LNCaP clone FGC (cell line): ENCODE measurements around the gene TMEM52.

ENCODE experiments used
- DNase-seq: peaks from one replicate; pipeline ENCODE4 v3.0.0-alpha.2; 2011; ENCODE audit warnings: low read depth
- H3K4me3 ChIP-seq: 2 replicates; pipeline ENCODE4 v1.5.1; 2011; ENCODE audit warnings: mild to moderate bottlenecking, low read depth, low read length, control low read depth
- TF ChIP-seq, protein P1 (sequence below): IDR thresholded peaks from 2 replicates; pipeline ENCODE4 v1.5.1; 2012; ENCODE audit warnings: mild to moderate bottlenecking; ENCODE audit not compliant: control insufficient read depth, insufficient read depth; ENCODE audit errors: extremely low read depth

Gene TMEM52

DNA sequence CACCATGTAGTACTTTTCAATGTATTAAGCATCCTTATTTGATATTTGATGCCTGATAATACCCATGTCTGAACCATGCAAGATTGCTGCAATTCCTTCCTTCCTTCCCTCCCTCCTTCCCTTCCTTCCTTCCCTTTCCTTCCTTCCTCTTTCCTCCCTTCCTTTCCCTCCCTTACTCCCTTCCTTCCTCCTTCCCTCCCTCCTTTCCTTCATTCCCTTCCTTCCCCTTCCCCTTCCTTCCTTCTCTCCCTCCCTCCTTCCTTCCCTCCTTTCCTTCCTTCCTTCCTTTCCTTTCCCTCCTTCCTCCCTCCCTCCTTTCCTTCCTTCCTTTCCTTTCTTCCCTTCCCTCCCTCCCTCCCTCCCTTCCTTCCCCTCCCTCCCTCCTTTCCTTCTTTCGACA is 29.7 kb upstream of the TMEM52 start:
- TF ChIP-seq, protein P1, sequence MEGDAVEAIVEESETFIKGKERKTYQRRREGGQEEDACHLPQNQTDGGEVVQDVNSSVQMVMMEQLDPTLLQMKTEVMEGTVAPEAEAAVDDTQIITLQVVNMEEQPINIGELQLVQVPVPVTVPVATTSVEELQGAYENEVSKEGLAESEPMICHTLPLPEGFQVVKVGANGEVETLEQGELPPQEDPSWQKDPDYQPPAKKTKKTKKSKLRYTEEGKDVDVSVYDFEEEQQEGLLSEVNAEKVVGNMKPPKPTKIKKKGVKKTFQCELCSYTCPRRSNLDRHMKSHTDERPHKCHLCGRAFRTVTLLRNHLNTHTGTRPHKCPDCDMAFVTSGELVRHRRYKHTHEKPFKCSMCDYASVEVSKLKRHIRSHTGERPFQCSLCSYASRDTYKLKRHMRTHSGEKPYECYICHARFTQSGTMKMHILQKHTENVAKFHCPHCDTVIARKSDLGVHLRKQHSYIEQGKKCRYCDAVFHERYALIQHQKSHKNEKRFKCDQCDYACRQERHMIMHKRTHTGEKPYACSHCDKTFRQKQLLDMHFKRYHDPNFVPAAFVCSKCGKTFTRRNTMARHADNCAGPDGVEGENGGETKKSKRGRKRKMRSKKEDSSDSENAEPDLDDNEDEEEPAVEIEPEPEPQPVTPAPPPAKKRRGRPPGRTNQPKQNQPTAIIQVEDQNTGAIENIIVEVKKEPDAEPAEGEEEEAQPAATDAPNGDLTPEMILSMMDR: no peak
- no peak overlapping the region for H3K4me3 ChIP-seq
- DNase-seq: no peak

DNA sequence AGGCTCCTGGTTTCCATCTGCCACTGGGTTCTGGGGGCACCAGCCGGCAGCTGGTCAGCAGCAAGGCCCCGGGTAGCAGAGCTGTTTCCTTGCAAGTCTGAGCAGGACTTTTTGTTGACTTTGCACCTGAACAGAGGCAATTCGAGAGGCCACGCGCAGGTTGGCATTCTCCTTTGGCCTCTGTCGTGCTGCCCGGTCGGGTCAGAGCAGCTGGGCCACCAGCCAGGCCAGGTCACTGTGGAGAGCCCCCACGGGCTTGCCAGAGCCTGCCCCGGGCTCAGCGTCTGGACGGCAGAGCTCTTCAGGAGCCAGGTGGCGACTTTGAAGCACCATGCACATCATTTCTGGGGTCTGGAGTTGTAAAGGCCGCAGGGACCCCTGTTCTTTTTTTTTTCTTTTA is 28.4 kb upstream of the TMEM52 start:
- H3K4me3 ChIP-seq: no peak overlapping the region
- no peak for DNase-seq
- TF ChIP-seq, protein P1: no peak

DNA sequence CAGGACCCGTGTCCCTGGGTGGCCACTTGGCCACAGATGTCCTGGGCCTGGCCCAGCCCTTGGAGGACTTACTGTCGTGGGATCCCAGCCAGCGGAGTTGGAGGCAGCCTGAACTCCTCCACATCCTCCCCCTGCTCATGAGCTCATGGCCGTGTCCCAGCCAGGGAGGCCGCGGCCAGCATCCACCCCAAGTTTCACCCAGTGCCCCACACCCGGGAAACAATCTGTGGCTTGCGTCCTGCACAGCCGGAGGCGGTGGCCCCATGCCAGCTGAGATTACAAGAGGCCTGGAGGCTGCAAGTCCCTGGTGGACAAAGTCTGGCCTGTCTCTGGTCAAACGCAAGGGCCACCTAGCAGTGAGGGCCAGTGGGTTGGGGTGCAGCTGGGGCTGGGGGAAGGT is 27.5 kb upstream of the TMEM52 start:
- DNase-seq: no peak
- H3K4me3 ChIP-seq: no peak overlapping the region
- TF ChIP-seq, protein P1: no peak

DNA sequence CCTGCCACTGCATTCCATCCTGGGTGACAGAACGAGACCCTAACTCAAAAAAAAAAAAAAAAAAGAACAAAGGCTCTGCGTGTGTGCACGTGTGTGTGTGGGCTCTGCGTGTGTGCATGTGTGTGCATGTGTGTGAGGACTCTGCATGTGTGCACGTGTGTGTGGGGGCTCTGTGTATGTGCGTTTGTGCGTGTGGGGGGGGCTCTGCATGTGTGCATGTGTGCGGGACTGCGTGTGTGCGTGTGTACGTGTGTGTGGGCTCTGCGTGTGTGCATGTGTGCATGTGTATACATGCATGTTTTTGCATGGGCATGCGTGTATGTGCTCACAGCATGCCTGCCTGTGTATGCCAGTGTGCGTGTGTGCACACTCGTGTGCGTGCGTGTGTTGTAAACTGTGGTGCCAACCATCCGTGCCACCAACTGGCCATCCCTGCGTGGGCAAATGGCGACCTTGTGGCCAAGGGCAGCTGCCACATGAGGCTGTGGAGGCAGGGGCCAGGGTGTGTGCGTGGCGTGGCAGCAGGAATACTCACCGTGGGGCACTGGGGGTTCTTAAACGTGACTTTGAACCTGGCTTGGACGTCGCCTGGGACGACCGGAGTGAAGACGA is 26.8 kb upstream of the TMEM52 start:
- TF ChIP-seq, protein P1: no peak
- no peak for DNase-seq

DNA sequence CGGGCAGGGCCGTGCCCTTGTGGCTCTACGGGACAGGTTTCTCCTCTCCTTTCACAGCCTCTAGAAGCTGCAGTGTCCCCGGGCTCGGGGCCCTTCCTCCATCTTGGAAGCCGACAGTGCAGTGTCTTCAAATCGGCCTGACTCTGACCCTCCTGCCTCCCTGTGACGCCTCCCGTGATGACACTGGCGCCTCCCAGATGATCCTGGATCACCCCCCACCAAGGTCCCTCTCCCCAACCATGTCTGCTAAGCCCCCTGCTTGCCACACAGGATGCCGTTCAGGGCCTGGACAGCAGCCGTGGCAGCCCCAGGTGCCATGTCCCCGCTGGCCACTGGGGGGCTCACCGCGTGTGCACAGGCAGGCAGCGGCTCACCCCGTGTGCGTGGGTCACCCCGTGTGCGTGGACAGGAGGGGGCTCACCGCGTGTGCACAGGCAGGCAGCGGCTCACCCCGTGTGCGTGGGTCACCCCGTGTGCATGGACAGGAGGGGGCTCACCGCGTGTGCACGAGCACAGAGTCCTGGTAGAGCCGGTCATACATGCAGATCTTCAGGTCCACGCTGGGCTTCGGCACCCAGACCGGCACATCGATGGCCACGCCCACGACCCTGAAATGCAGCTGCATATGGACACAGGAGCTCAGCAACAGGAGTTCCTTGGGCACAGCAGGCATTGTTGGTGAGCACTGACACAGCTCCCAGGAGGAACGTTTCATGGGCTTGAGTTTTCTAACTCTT is 24.9 kb upstream of the TMEM52 start:
- DNase-seq: no peak
- H3K4me3 ChIP-seq: peak overlapping the region; percentile 36
- TF ChIP-seq, protein P1: peak; percentile 92

More for the DNA sequence above, 26.8 kb upstream of the TMEM52 start:
- no peak overlapping the region for H3K4me3 ChIP-seq

DNA sequence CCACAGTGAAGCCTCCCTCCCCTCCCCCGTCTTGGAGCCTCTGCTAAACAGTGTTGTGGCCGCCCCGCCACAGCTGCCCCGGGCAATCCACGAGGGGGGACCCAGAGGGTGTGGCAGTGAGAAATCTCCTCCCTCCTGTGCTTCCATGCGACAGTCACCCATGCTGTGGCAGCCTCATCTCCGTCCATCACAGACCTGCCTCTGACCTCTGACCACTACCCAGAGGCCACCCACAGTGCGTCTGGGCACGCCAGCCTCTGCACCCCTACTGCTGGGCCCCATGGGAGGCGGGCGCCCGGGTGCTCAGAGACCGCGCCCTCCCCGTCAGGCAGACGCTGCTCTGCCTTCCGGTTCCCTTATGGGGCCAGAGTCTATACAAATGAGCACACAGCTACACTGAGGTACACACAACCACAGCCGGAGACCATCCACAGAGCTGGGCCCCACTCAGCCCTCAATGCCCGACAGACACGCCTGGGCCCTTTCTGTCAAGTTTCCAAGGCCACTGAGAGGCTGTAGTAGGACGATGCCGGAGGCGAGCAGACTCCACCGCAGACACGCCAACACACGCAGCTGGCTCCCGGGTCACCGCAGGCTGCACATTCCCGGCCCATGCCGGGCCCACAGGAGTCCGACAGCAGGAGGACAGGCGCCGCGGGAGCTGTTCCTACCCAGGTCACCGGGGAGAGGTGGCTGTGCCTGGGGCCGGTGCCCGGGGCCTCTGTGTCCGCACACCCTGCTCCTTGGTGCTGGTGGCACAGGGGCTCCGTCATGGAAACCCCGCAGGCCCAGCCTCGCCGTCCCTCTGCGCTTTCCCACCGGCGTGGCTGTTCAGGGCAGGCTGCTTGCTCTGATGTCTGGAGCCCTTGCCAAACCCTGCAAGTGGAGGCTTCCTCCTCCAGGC is 23.9 kb upstream of the TMEM52 start:
- DNase-seq: no peak
- H3K4me3 ChIP-seq: no peak overlapping the region
- TF ChIP-seq, protein P1: no peak
